Brain microvascular endothelial cell (primary cell): ENCODE measurements around the gene CYP2A6.

ENCODE experiments used
- DNase-seq: peaks from one replicate; pipeline ENCODE4 v3.0.0-alpha.2; 2020
- H3K27ac ChIP-seq: fragments of 250-450 bp; sonication (Bioruptor Pico); 2 replicates; pipeline ENCODE4 v1.5.1; 2020; ENCODE audit warnings: mild to moderate bottlenecking, moderate library complexity
- H3K27me3 ChIP-seq: fragments of 250-450 bp; sonication (Bioruptor Pico); replicated peaks from 2 replicates; pipeline ENCODE4 v1.5.1; 2020; ENCODE audit warnings: mild to moderate bottlenecking
- H3K36me3 ChIP-seq: fragments of 250-450 bp; sonication (Bioruptor Pico); replicated peaks from 2 replicates; pipeline ENCODE4 v1.5.1; 2020; ENCODE audit warnings: mild to moderate bottlenecking
- H3K4me3 ChIP-seq: 2 replicates; pipeline ENCODE4 v1.5.1; 2011; ENCODE audit warnings: low read depth, mild to moderate bottlenecking, control low read depth, low read length, moderate library complexity
- in situ Hi-C: cut with HindIII; loops from 2 replicates; pipeline ENCODE4 v1.10.0; 2017; ENCODE audit warnings: low sequenced_read_pairs, low pct_ligation_motif_present
- TF ChIP-seq, protein P1 (sequence below): IDR thresholded peaks from 2 replicates; pipeline ENCODE4 v1.5.1; 2011; ENCODE audit warnings: low read depth, mild to moderate bottlenecking, moderate library complexity, low read length, control low read depth, inconsistent platforms; ENCODE audit errors: missing control alignments

CYP2A6 gene

DNA sequence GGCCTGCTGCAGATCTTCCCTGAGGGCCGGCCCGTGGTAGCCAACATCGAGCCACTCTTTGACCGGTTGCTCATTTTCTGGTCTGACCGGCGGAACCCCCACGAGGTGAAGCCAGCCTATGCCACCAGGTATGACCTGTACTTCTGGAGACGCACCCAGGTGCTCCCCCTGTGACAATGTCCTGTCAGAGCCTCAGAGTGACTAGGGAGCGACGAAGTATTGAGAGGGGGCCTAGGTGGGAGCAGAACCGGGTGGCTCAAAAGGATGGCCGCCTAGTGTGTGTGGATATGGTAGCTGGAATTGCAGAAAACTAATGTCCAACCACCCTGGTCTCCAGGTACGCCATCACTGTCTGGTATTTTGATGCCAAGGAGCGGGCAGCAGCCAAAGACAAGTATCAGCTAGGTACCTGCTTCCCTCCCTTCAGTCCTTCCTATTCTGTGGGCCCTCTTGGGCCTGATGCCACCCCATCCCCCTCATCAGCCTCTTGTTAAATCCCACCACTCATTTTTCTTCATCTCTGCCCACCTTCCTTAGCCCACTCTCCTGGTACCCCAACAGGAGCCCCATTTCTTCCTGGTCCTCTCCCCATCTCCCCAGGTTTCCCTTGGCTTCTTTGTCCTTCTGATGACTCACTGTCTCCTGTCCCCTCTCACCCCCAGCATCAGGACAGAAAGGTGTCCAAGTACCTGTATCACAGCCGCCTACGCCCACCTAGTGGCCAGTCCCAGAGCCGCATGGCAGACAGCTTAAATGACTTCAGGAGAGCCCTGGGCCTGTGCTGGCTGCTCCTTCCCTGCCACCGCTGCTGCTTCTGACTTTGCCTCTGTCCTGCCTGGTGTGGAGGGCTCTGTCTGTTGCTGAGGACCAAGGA lies 42.9 kb downstream of the CYP2A6 start:
- no peaks in the 10 kb centered on the region for H3K27me3 ChIP-seq
- H3K4me3 ChIP-seq, result no peak overlapping the region
- TF ChIP-seq, protein P1, sequence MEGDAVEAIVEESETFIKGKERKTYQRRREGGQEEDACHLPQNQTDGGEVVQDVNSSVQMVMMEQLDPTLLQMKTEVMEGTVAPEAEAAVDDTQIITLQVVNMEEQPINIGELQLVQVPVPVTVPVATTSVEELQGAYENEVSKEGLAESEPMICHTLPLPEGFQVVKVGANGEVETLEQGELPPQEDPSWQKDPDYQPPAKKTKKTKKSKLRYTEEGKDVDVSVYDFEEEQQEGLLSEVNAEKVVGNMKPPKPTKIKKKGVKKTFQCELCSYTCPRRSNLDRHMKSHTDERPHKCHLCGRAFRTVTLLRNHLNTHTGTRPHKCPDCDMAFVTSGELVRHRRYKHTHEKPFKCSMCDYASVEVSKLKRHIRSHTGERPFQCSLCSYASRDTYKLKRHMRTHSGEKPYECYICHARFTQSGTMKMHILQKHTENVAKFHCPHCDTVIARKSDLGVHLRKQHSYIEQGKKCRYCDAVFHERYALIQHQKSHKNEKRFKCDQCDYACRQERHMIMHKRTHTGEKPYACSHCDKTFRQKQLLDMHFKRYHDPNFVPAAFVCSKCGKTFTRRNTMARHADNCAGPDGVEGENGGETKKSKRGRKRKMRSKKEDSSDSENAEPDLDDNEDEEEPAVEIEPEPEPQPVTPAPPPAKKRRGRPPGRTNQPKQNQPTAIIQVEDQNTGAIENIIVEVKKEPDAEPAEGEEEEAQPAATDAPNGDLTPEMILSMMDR, result peak; percentile 57
- in situ Hi-C loops, result no loop called here
- H3K27ac ChIP-seq, result peak overlapping the region; percentile 71
- H3K36me3 ChIP-seq, result peaks cover 43% of the 10 kb centered on the region
- no peak for DNase-seq

DNA sequence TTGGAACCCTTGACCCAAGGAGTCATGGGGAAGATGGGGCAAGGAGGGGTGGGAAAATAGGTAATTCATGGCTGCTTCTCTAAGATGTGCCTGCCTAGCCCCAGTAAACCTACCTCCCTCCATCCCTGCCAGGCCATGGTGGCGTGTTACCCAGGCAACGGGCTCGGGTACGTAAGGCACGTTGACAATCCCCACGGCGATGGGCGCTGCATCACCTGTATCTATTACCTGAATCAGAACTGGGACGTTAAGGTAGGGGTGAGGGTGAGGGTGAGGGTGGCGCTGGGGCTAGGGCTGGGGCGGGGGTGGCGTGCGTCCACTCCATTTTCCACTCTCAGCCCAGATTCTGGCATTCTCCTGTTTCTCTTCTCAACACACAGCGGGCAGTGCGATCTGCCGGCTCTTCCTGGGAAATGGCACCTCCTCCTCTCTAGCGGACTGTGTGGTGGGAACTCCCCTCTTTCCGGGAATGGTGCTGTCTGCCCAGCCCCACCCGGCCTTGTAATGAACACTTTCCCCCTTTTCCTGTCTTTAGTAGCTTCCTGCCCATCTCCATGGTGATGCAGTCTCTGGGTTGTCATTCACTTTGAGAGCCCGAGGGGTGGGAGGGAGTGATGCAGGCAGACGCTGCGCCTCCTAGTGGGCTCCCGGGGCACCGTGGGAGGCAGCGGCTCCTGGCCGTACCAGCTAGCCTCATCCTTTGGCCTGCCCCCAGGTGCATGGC lies 43.7 kb downstream of the CYP2A6 start:
- Histone ChIP-seq H3K27me3 (no peaks in the 10 kb centered on the region), H3K4me3 (peak overlapping the region; percentile 24), H3K36me3 (peaks cover 47% of the 10 kb centered on the region), H3K27ac (peak overlapping the region; percentile 71)
- in situ Hi-C loops, result no loop called here
- DNase-seq, result peak; percentile 97
- TF ChIP-seq, protein P1, result peak; percentile 97

GRCh38 chr19:40805258-40805868 lies 44.9 kb downstream of the CYP2A6 start:
- no peak overlapping the region for H3K4me3 ChIP-seq
- in situ Hi-C loops, result no loop called here
- H3K36me3 ChIP-seq, result peaks cover 57% of the 10 kb centered on the region
- no peak overlapping the region for H3K27ac ChIP-seq
- TF ChIP-seq, protein P1, result no peak
- no peak for DNase-seq
- H3K27me3 ChIP-seq, result no peaks in the 10 kb centered on the region

DNA sequence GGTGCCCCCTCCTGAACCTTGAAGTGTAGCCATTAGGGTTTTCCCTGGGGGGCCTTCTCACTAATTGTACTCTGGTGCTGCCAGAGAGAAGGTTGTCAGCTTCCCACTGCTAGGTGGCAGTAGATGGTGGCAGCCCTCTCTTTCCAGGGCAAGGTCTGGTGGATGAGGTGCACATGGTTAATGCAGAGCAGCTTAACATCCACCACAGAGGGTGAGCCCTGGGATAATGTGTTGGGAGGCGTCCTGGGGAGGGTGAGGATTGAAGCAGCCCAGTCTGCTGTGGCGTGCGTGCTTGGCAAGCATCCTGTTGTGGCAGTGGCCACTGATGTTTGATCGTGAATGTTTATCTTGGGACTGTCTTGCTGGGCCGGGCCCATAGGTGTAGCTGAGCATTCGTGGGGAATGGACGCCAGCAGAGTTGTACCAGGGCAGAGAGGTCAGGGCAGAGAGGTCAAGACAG lies 45.4 kb downstream of the CYP2A6 start:
- peaks cover 56% of the 10 kb centered on the region for H3K36me3 ChIP-seq
- no peak overlapping the region for H3K27ac ChIP-seq
- TF ChIP-seq, protein P1, result peak; percentile 29
- no peak overlapping the region for H3K4me3 ChIP-seq
- in situ Hi-C loops, result no loop called here
- no peaks in the 10 kb centered on the region for H3K27me3 ChIP-seq
- DNase-seq, result no peak

DNA sequence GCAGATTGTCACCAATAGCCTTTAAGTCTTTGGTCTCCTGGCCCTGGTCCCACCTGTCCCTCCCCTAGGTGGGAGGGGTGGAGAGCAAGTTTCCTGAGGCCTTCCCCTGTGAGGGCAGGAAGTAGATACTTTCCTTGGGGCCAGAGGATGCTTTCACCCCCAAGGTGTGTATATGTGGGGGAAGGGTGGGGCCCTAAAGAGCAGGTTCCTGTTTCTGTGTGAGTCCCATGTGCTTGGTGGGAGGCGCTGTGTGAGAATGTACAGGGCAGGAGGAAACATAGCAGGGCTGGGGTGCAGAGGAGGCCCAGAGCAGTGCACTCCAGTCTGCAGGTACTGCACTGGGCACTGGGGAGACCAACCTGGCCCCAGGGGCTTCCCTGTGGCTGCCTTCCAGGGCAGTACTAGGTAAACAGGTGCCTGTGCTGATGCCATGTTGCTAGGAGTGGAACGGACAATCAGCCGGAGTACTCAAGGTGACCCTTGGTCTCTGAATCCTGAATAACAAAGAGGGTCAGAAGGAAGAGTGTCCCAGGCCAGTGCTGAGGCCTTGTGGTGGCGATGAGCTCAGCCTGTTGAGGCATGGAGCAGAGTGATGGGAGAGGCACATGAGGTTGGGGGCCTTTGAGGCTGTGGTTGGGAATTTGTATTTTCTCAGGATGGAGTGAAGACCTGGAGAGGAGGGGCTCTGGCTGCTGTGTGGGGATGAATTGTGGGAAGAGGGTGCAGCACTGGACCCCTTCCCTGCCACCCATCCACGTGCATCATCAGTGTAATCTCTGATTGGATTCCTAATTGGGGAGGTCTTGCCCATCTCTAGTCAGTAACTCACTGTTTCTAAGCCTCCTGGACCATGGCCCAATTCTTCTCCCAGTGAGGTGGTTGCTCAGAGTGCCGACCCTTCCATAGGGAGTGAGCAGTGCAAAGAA lies 46.1 kb downstream of the CYP2A6 start:
- Histone ChIP-seq H3K27ac (no peak overlapping the region), H3K4me3 (no peak overlapping the region), H3K36me3 (peaks cover 49% of the 10 kb centered on the region), H3K27me3 (no peaks in the 10 kb centered on the region)
- in situ Hi-C loops, result no loop called here
- DNase-seq, result no peak
- TF ChIP-seq, protein P1, result no peak
